ENCODE data around the gene RBM20. TPM values are rescaled to one million over a fixed set of nuclear protein-coding genes. Genes with fewer than 3 reads are reported as not detected.

Gene RBM20
- total RNA-seq, result under 0.01 TPM in 2 replicates

GRCh38 chr10:110643653-110644597 lies at the start of gene RBM20:
RBM20 (plus strand) TSS chr10:110644336; CDS start chr10:110644455, 119 bp downstream.

GRCh38 chr10:110871298-110872084 lies 227.4 kb downstream of the RBM20 start, which contains the start of gene PDCD4:
PDCD4 (plus strand) TSS chr10:110871928; CDS start chr10:110876028, 4,100 bp downstream.

Other genes starting within 250 kb of the RBM20 start
- 2.6 and 2.9 TPM in 2 replicates for gene DUSP5, start 146.4 kb upstream of the RBM20 start, total RNA-seq
- gene SMC3, start 76.6 kb upstream of the RBM20 start, total RNA-seq, result 18.3 and 19.1 TPM in 2 replicates
- 37.3 and 43.4 TPM in 2 replicates for gene PDCD4, start 227.6 kb downstream of the RBM20 start, total RNA-seq